ENCODE measurements around the gene C11orf54. TPM values are rescaled to one million over a fixed set of nuclear protein-coding genes. Genes with fewer than 3 reads are reported as not detected.
"Not testable (repeated sequence)": the region's sequence is repeated elsewhere in the genome, so short reads cannot be mapped to it uniquely, and the experiment has no call there.

C11orf54 gene
- total RNA-seq, 2 experiments from 2014 or later = 13.8 to 15.7 TPM

GRCh38 chr11:93746101-93746500 lies 4.6 kb downstream of the C11orf54 start:
- DNase-seq (no peak), ATAC-seq (no peak)
- no peak overlapping the region for H3K4me3 Mint-ChIP-seq
- H3K27me3 Mint-ChIP-seq = no peaks in the 10 kb centered on the region
- peaks cover 12% of the 10 kb centered on the region for H3K36me3 Mint-ChIP-seq (ENCODE audit: low read depth)
- ChIA-PET POLR2A (no interaction called here), CTCF (interaction anchor here (0.6 kb wide), 1 partner anchor 34 kb away, joined by 3 read pairs; no protein-coding TSS in a partner anchor)
- intact Hi-C loops (cut with DNase I, micrococcal nuclease) = no loop called here
- peaks cover 19% of the 10 kb centered on the region for H3K4me1 Mint-ChIP-seq
- no peak overlapping the region for H3K27ac Mint-ChIP-seq
- no peaks in the 10 kb centered on the region for H3K9me3 Mint-ChIP-seq (ENCODE audit: low read depth)

GRCh38 chr11:93747122-93747521 lies 5.7 kb downstream of the C11orf54 start:
- intact Hi-C loops (cut with DNase I, micrococcal nuclease) = no loop called here
- ATAC-seq (no peak), DNase-seq (no peak)
- H3K4me1 Mint-ChIP-seq = peaks cover 19% of the 10 kb centered on the region
- ChIA-PET CTCF (no interaction called here), POLR2A (no interaction called here)
- H3K36me3 Mint-ChIP-seq (ENCODE audit: low read depth) = peaks cover 9% of the 10 kb centered on the region
- H3K27me3 Mint-ChIP-seq = no peaks in the 10 kb centered on the region
- no peak overlapping the region for H3K27ac Mint-ChIP-seq
- H3K9me3 Mint-ChIP-seq (ENCODE audit: low read depth) = no peaks in the 10 kb centered on the region
- H3K4me3 Mint-ChIP-seq = no peak overlapping the region

GRCh38 chr11:93751001-93751400 lies 9.5 kb downstream of the C11orf54 start:
- ChIA-PET CTCF (no interaction called here), POLR2A (interaction anchor here (0.6 kb wide), 1 partner anchor 23 kb away, joined by 5 read pairs; no protein-coding TSS in a partner anchor)
- no peak overlapping the region for H3K4me3 Mint-ChIP-seq

GRCh38 chr11:93753241-93753640 lies 11.8 kb downstream of the C11orf54 start:
- Mint-ChIP-seq H3K4me3 (no peak overlapping the region), H3K36me3 (ENCODE audit: low read depth) (peaks cover 16% of the 10 kb centered on the region), H3K9me3 (ENCODE audit: low read depth) (no peaks in the 10 kb centered on the region), H3K27ac (no peak overlapping the region), H3K27me3 (no peaks in the 10 kb centered on the region), H3K4me1 (no peaks in the 10 kb centered on the region)
- intact Hi-C loops (cut with DNase I, micrococcal nuclease) = no loop called here
- CTCF ChIA-PET = no interaction called here
- ATAC-seq = no peak
- POLR2A ChIA-PET = no interaction called here
- no peak for DNase-seq

More at GRCh38 chr11:93751001-93751400, 9.5 kb downstream of the C11orf54 start:
- H3K27ac Mint-ChIP-seq = no peak overlapping the region
- ATAC-seq = no peak
- intact Hi-C loops (cut with DNase I, micrococcal nuclease) = no loop called here
- H3K4me1 Mint-ChIP-seq = peaks cover 2% of the 10 kb centered on the region
- no peaks in the 10 kb centered on the region for H3K27me3 Mint-ChIP-seq
- no peaks in the 10 kb centered on the region for H3K9me3 Mint-ChIP-seq (ENCODE audit: low read depth)
- no peak for DNase-seq
- H3K36me3 Mint-ChIP-seq (ENCODE audit: low read depth) = peaks cover 5% of the 10 kb centered on the region

- Mint-ChIP-seq H3K9me3 (ENCODE audit: low read depth) (no peaks in the 10 kb centered on the region), H3K27me3 (no peaks in the 10 kb centered on the region), H3K27ac (no peak overlapping the region), H3K36me3 (ENCODE audit: low read depth) (peaks cover 31% of the 10 kb centered on the region), H3K4me3 (no peak overlapping the region), H3K4me1 (no peaks in the 10 kb centered on the region)
- DNase-seq = no peak
- CTCF ChIA-PET = interaction anchor here (0.7 kb wide), 1 partner anchor 179 kb away, joined by 3 read pairs; no protein-coding TSS in a partner anchor
- no peak for ATAC-seq
- POLR2A ChIA-PET = no interaction called here
- intact Hi-C loops (cut with DNase I, micrococcal nuclease) = no loop called here
These were observed 15.3 kb downstream of the C11orf54 start for GRCh38 chr11:93756748-93757147.

GRCh38 chr11:93757301-93757700 lies 15.8 kb downstream of the C11orf54 start:
- ChIA-PET POLR2A (no interaction called here), CTCF (no interaction called here)
- Mint-ChIP-seq H3K27ac (no peak overlapping the region), H3K27me3 (no peaks in the 10 kb centered on the region), H3K4me1 (no peaks in the 10 kb centered on the region), H3K36me3 (ENCODE audit: low read depth) (peaks cover 31% of the 10 kb centered on the region), H3K9me3 (ENCODE audit: low read depth) (no peaks in the 10 kb centered on the region), H3K4me3 (no peak overlapping the region)
- ATAC-seq (no peak), DNase-seq (no peak)
- intact Hi-C loops (cut with DNase I, micrococcal nuclease) = no loop called here

- ATAC-seq (no peak), DNase-seq (no peak)
- Mint-ChIP-seq H3K36me3 (ENCODE audit: low read depth) (peaks cover 32% of the 10 kb centered on the region), H3K9me3 (ENCODE audit: low read depth) (no peaks in the 10 kb centered on the region), H3K27me3 (no peaks in the 10 kb centered on the region), H3K4me1 (no peaks in the 10 kb centered on the region), H3K27ac (no peak overlapping the region), H3K4me3 (no peak overlapping the region)
- POLR2A ChIA-PET = no interaction called here
- CTCF ChIA-PET = no interaction called here
- intact Hi-C loops (cut with DNase I, micrococcal nuclease) = no loop called here
These were observed 16.7 kb downstream of the C11orf54 start for GRCh38 chr11:93757924-93758865.

GRCh38 chr11:93759123-93759522 lies 17.7 kb downstream of the C11orf54 start:
- CTCF ChIA-PET = interaction anchor here (1.2 kb wide), 1 partner anchor 80 kb away, joined by 3 read pairs; no protein-coding TSS in a partner anchor
- H3K27ac Mint-ChIP-seq; intact Hi-C loops (cut with DNase I, micrococcal nuclease); H3K9me3 Mint-ChIP-seq (ENCODE audit: low read depth); ATAC-seq; H3K4me3 Mint-ChIP-seq; DNase-seq; H3K4me1 Mint-ChIP-seq; POLR2A ChIA-PET; H3K27me3 Mint-ChIP-seq: not testable (repeated sequence)
- peaks cover 32% of the 10 kb centered on the region for H3K36me3 Mint-ChIP-seq (ENCODE audit: low read depth)

- Mint-ChIP-seq H3K36me3 (ENCODE audit: low read depth) (peaks cover 30% of the 10 kb centered on the region), H3K27me3 (no peaks in the 10 kb centered on the region), H3K27ac (no peak overlapping the region), H3K4me1 (no peaks in the 10 kb centered on the region), H3K4me3 (no peak overlapping the region), H3K9me3 (ENCODE audit: low read depth) (no peaks in the 10 kb centered on the region)
- no peak for DNase-seq
- ATAC-seq = no peak
- CTCF ChIA-PET = no interaction called here
- intact Hi-C loops (cut with DNase I, micrococcal nuclease) = no loop called here
- POLR2A ChIA-PET = no interaction called here
These were observed 20.4 kb downstream of the C11orf54 start for GRCh38 chr11:93761910-93762309.

- peaks cover 12% of the 10 kb centered on the region for H3K36me3 Mint-ChIP-seq (ENCODE audit: low read depth)
- DNase-seq (no peak), ATAC-seq (no peak)
- CTCF ChIA-PET = no interaction called here
- no peaks in the 10 kb centered on the region for H3K4me1 Mint-ChIP-seq
- POLR2A ChIA-PET = interaction anchor here (1.0 kb wide), 1 partner anchor 24 kb away, joined by 5 read pairs; the partner anchor contains the start of gene C11orf54
- no peak overlapping the region for H3K4me3 Mint-ChIP-seq
- no peaks in the 10 kb centered on the region for H3K27me3 Mint-ChIP-seq
- H3K9me3 Mint-ChIP-seq (ENCODE audit: low read depth) = peaks cover 2% of the 10 kb centered on the region
- H3K27ac Mint-ChIP-seq = no peak overlapping the region
- intact Hi-C loops (cut with DNase I, micrococcal nuclease) = no loop called here
These were observed 24.1 kb downstream of the C11orf54 start for GRCh38 chr11:93765551-93765950.

- H3K36me3 Mint-ChIP-seq (ENCODE audit: low read depth) = peaks cover 8% of the 10 kb centered on the region
These were observed 25.0 kb downstream of the C11orf54 start for GRCh38 chr11:93766504-93766903.

GRCh38 chr11:93767018-93767417 lies 25.5 kb downstream of the C11orf54 start:
- DNase-seq (no peak), ATAC-seq (no peak)
- H3K9me3 Mint-ChIP-seq (ENCODE audit: low read depth) = peaks cover 2% of the 10 kb centered on the region
- ChIA-PET CTCF (interaction anchor here (0.6 kb wide), 1 partner anchor 402 kb away, joined by 3 read pairs; no protein-coding TSS in a partner anchor), POLR2A (no interaction called here)
- no peaks in the 10 kb centered on the region for H3K27me3 Mint-ChIP-seq
- no peak overlapping the region for H3K27ac Mint-ChIP-seq
- no peaks in the 10 kb centered on the region for H3K4me1 Mint-ChIP-seq
- peaks cover 8% of the 10 kb centered on the region for H3K36me3 Mint-ChIP-seq (ENCODE audit: low read depth)
- H3K4me3 Mint-ChIP-seq = no peak overlapping the region
- intact Hi-C loops (cut with DNase I, micrococcal nuclease) = no loop called here

More at GRCh38 chr11:93766504-93766903, 25.0 kb downstream of the C11orf54 start:
- no peak overlapping the region for H3K4me3 Mint-ChIP-seq
- H3K9me3 Mint-ChIP-seq (ENCODE audit: low read depth) = peaks cover 2% of the 10 kb centered on the region
- no peaks in the 10 kb centered on the region for H3K4me1 Mint-ChIP-seq
- intact Hi-C loops (cut with DNase I, micrococcal nuclease) = no loop called here
- POLR2A ChIA-PET = no interaction called here
- no peak for ATAC-seq
- no peak overlapping the region for H3K27ac Mint-ChIP-seq
- CTCF ChIA-PET = interaction anchor here (0.6 kb wide), 1 partner anchor 403 kb away, joined by 3 read pairs; no protein-coding TSS in a partner anchor
- DNase-seq = no peak
- no peaks in the 10 kb centered on the region for H3K27me3 Mint-ChIP-seq
